GM19463 (cell line): ENCODE results near the gene TUFM.
A peak's percentile ranks its signal among the peaks of the same experiment; 100 is the strongest.
"Not testable (repeated sequence)": the region's sequence is repeated elsewhere in the genome, so short reads cannot be mapped to it uniquely, and the experiment has no call there.

ENCODE experiments used
- ATAC-seq: cut with Tn5 transposase; IDR thresholded peaks from one replicate; pipeline ENCODE4 v1.9.1; 2021; ENCODE audit warnings: mild to moderate bottlenecking, moderate library complexity; ENCODE audit not compliant: unreplicated experiment

Gene TUFM

DNA sequence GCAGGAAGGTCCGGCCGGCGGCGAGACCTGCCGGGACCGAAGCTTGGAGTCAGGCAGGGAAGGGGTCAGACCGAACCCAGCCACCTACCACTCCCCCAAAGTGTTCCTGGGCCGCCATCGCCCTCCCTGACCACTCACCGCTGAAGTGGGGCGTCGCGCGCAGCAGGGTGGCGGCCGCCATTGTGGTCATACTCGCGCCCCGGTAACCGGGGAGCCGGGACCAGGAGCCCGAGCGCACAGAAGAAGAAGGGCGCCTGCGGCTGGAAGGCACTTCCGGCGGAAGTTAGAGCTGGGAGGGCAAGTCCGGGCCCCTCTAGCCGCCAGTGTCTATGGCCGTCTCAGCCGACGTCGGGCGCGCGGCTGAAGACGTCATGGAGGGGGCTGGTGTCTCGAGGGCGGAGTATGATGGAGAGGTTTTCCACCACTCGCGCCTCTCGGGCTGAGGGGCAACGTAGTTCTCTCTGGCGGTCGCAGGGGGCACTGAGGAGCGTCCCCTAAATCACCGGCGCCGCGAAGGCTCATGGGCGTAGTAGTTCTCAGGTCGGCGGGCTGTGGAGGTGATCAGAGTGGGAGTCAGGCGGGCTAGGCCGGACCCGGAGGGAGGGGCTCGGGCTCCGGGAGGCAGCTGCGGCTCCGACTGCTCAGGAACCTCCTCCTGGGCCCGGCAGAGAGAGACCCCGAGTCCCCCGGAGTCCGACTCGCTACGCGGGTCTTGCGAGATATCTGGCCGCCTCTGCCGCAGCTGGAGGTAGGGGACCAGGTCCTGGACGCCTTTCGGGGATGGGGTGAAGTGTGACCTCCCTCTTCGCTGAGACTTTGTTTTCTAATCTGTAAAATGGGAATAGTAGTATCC, at the start of gene TUFM:
TUFM (minus strand) TSS at position 269 of the 853 bp plus-strand sequence; CDS start at position 190, 79 bp downstream.
- ATAC-seq, result peak; percentile 95

DNA sequence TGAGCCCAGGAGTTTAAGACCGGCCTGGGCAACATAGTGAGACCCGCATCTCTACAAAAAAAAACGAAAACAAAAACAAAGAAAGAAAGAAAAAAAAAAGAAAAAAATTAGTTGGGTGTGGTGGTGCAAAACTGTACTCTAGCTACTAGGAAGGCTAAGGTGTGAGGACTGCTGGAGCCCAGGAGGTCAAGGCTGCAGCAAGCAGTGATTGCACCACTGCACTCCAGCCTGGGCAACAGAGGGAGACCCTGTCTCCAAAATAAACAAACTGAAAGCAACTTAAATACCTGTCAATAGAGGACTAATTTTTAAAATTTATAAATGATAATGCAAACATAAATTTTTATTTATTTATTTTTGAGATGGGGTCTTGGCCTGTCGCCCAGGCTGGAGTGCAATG, 49.5 kb upstream of the TUFM start:
- ATAC-seq, result no peak

DNA sequence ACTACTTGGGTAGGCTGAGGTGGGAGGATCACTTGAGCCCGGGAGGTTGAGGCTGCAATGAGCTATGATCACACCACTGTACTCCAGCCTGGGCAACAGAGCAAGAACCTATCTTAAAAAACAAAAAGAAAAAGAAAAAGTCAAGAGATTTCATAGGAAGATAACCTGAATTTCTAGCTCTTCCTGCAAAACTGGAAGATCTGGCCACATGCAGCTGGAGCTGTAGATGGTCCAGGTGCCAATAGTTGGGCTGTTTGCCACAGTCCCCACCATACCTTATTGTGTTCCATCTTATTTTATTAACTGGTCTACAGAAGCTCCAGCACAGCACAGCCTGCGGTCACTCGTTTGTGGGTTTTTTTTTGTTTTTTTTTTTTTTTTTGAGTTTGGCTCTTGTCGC, 47.1 kb upstream of the TUFM start:
- ATAC-seq, result no peak

DNA sequence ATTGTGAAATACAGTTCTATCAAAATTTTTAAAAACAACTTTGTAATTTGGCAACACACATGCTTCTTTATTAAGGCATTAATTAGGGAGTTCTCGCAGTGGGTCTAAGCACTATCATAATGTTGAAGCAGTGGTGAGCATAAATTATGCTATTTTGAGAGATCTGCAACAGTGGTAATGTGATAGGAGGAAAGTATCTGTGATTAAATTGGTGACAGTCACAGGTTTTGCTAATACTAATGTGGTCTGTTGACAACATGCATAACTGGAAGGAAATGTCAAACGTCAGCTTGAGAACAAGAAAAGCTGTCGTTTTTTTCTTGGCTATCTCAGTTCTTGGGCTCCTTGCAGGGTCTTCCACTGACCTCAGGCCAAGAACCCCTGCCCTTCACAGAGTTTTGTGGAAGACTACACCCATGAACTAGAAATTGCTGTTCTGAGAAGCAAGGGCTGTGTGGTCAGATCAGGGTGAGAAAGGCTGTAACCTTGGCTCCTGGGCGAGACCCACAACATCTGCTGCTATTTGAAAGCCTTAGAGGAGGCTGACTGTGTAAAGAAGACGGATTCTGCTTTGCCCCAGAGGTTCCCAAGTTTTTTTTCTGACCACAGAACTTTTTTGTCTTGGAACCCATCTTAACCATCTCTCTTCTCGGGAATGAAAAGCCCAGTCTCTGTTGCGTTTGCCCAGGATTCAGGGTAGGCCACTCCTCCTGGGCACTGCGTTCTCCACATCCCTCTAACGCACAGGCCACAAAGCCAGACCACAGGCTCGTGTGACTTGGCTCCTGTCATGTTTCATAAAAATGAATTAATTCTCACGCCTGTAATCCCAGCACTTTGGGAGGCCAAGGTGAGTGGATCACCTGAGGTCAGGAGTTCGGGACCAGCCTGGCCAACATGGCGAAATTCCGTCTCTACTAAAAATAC, 46.1 kb upstream of the TUFM start:
- no peak for ATAC-seq

DNA sequence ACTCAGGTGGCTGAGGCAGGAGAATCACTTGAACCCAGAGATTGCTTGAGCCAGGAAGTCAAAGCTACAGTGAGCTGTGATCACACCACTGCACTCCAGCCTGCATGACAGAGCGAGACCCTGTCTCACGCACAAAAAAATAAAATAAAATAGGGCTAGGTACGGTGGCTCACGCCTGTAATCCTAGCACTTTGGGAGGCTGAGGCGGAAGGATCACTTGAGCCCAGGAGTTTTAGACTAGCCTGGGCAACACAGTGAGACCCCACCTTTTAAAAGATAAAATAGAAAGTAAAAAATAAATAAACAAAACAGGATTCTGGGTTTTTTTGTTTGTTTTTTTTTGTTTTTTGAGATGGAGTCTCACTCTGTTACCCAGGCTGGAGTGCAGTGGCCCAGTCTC, 44.2 kb upstream of the TUFM start:
- ATAC-seq, result not testable (repeated sequence)

DNA sequence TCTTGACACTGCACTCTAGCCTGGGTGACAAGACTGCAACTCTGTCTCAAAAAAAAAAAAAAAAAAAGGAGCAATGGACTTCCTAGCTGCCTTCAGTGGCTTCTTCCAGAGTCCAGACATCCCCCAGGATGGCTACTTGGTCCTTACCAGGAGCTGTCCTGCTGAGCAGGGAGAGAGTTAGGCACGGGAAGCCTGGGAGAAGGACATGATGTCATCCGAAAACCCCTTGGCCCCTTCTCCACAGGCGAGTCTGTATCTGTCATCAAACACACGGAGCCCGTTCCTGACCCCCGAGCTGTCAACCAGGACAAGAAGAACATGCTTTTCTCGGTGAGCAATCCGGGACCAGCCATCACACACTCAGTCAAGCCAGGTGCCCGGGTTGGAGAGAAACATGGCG, 40.8 kb upstream of the TUFM start:
- ATAC-seq, result no peak

DNA sequence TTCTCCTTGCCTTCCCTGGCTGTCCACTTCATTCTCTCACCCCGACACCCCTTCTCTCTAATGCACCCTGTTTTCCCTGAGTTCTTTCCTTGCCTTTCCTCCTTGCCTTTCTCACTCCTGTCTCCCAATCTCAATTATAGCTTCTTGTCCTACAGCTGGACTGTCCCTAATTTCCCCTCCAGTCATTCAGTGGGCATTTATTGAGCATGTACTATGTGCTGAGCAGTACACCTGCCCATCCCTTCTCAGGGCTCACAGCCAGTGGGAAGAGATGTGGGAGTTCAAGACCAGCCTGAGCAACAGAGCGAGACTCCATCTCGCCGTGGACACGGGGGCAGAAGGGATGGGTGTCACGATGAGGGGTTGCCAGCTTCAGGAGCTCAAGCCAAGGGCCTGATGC, 37.9 kb upstream of the TUFM start:
- ATAC-seq, result no peak

DNA sequence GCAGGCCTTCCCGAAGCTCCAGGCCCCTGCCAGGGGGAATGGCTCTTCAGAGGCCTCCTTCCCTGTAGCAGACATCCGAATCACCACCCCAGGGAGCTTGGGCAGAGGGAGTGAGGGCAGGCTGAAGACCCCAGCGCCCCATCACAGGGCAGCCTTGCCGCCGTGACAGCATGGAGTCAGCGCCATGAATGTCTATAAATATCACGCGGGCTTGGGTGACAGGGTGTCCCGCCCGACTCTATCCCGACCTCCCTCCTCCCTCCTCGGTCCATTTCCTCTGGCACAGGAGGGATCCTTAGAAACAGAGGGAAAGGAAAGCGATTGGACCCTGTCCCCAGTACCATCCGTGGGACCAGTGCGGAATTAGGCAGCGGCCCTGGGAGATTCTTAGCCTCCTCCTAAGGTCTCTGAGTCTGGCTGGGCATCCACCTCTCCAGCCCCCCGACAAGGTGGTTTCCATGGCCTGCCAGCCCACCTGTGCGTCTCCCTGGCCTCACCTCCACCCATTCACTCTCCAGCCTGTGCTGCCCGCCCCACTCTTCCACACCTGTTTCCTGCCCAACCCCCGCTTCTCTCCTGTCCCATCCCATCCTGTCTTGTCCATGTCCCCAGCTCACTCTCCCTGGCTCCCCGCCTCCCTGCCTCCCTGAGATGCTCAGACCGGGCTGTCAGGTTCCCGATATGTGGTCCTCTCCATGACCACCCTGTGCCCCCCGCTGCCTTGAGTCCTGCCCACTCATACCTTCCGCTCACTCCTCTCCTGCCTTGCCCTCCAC, 37.3 kb upstream of the TUFM start:
- ATAC-seq, result no peak

DNA sequence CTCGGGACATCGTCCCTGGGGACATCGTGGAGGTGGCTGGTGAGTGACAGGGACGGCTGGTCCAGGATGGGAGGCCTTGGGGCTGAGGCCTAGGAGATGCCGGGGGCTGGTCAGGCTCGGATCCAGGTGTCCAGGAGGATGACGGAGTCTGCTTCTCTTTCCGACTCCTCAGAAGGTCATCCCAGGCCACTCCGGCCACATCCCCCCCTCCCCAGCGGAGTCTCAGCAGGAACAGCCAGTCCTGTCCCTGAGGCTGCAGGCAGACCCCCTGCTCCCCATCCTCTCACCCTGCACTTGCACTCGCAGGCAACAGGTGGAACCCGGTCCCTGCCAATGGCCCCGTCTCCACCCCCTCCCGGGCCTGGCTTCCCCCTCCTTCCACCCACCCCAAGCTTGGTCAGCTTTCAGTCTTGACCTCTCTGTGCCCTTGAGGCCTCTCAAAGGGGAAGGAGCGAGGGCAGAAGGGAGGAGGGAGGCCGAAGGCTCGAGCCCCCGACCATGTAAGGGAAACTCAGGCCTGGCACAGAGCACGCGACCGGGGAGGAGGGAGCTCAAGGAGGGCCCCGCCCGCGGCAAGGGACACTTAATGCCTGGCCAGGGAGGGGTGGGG, 36.5 kb upstream of the TUFM start:
- ATAC-seq, result no peak

DNA sequence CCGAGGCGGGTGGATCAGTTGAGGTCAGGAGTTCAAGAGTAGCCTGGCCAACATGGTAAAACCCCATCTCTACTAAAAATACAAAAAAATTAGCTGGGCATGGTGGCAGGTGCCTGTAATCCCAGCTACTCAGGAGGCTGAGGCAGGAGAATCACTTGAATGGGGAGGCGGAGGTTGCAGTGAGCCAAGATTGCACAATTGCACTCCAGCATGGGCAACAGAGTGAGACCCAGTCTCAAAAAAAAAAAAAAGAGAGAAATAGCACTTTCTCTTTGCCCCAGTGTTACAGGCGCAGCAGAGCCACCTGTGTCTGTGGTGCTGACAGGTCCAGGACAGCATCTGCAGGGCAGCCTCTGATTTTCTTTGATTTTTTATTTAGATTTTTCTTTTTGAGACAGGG, 35.4 kb upstream of the TUFM start:
- ATAC-seq, result not testable (repeated sequence)

DNA sequence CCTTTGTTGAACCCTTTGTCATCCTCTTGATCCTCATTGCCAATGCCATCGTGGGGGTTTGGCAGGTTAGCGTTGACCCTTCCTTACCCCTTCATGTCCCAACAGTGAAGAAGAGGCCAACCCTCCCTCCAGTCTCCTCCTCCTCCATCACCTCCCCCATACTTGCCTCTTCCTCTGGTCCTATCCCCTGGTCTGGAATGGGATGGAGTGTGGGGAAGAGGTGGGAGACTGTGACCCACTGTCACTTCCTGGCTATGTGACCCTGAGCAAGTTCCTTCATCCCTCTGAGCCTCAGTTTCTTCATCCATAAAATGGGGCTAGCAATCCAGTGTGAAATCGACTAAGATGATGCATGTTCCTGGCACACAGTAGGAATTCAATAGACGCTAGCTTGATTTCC, 34.8 kb upstream of the TUFM start:
- ATAC-seq, result no peak

DNA sequence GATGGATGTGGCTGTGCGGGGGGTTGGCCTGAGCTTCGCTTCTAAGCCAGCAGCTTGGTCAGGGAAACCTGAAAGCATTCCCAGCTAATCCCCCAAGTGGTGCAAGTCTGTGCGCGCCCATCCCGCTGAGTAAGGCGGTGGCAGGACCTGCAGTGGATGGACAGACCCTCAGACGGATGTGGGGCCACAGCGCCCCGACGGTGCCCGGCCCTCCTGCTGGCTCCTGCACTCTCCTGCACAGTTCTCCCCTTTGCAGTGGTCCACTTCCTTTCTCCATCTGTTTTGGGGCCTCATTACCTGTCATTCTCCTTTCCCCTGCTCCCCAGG, 34.4 kb upstream of the TUFM start:
- no peak for ATAC-seq

DNA sequence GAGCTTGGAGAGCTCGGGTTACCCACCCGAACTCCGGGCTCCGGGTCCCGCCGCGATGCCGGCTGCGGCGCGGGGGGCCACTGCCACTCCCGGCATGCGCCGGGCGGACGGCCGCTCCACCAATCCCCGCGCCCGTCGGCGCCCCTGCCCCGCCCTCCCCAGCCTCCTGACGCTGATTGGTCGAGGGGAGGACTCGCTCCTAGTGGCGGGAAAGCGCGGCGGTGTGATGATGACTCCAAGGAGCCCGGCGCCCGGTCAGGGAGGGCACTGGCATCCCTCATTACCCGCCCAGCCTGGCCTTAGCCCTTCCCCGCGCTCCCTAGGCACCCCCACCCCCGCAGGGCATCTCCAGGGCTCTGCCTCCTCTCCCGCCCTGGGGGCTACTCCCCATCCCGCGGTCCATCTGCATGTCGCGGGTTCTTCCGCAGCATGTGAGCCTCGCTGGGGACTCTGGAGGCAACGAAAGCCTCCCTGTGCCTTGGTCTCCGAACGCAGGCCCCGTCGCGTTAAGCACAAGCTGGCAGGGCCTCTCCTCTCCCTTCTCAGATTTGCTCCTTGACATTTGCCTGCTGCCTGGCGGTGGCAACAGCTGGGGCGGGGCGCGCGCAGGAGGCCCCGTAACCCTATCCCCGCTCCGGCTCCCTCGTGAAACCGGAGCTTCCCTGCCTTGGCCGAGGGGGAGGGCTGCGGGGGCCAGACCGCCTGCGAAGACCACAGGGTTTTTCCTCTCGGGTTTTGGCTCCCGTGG, 33.9 kb upstream of the TUFM start:
- ATAC-seq, result peak; percentile 95

DNA sequence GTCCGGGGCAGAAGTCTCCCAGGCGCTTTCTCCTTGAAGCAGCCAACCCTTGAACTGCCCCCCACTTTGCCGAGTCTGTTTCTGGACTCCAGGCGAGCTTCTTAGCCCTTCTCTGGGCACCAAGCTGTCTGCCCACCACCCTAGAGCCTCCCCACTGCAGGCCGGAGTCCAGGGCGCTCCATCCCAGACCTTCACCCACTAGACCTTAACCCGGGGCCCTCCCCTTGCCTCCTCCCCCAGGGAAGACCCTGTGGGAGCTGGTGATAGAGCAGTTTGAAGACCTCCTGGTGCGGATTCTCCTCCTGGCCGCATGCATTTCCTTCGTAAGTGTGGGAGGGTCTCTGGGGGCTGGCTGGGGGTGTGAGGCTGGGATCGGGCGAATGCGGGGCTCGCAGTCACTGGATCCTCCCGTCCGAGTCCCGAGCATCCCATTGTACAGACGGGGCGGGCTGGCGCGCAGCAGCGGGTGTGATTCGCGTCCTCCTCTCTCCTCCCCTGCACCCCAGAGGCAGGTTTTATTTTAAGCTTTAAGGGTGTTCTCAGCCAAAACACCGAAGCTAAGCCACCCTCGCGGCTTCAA, 33.2 kb upstream of the TUFM start:
- peak; percentile 17 for ATAC-seq

DNA sequence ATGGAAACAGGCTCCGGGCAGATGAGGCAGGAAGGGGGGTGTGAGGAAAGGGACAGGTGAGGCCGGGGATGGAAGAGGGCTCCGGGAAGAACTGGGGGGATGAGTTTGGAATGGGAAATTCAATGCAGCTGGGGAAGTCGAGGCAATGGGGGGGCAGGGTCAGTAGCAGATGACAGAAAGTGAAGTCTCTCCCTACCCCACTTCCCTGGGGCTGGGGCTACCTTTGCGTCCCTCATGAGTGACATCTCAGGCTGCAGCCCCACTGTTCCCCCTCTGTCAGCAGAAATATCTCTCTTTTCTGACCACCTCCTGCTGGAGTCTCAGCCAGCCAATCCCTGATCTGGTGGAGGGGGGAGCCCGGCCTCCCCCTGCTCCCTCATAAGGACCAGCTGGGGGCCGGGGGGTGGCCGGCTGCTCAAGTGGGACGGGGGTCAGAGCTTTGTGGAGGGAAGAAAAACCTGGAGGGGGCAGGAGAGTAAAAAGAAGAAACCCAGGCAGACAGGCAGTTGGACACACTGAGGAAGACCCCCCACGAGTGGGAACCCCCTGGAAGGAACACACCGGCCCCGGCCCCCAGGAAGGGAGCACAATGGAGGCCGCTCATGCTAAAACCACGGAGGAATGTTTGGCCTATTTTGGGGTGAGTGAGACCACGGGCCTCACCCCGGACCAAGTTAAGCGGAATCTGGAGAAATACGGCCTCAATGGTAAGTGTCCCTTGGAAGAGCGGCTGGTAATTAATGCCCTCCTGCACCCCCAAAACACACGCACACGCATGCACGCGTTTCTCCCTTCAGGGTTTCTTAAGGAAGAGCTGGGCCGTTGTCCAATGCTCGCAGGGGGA, 32.2 kb upstream of the TUFM start, which contains the start of gene ATP2A1:
ATP2A1 (plus strand) TSS at position 406 of the 844 bp plus-strand sequence; CDS start at position 590, 184 bp downstream.
- ATAC-seq, result no peak

DNA sequence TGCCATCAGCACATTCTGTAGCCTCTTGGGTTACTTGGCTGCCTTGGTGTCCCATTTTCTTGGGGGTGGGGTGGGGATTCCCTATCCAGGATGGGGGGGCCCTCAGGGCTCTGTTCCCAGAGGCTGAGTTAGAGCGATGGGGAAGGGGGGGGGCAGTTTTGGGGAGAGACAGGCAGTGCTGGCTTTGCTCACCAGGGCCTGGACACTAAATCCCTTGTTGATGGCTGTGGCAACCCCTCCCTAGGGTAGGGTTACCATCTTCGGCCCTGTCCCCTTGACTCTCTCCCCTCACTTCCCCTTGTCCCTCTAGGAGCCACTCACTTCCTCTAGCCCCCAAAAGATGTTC, 31.5 kb upstream of the TUFM start:
- ATAC-seq, result no peak

DNA sequence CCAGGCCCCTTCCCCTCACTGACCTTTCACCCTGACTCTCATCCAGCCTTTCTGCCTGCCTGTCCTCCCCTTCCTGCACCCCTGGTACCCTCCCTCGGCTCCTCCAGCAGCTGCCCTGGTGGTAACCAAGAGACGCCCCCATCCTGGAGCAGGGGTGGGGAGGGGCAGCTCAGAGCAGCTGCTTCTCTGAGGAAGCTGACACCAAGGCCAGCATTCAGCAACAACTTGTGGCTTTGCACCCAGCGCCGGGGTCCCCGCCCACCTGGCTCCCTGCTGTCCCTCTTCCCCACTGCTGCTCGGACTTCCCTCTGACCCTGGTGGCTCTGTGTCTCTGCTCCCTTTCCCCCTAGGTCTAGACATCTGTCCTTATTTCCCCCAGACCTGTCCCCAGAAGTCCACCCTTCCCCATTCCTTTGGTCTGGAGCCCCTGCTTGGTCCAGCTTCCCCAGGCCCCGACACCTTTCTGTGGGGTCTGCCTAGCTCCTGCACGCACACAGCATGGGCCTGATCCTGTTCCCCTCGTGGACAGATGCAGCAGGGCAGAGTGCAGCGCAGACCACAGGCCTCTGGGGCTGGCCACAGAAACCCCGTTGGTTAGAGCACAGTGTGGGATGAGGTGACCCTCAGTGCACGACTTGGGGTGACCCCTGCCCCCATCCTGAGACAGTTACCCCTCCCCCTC, 31.0 kb upstream of the TUFM start:
- no peak for ATAC-seq

DNA sequence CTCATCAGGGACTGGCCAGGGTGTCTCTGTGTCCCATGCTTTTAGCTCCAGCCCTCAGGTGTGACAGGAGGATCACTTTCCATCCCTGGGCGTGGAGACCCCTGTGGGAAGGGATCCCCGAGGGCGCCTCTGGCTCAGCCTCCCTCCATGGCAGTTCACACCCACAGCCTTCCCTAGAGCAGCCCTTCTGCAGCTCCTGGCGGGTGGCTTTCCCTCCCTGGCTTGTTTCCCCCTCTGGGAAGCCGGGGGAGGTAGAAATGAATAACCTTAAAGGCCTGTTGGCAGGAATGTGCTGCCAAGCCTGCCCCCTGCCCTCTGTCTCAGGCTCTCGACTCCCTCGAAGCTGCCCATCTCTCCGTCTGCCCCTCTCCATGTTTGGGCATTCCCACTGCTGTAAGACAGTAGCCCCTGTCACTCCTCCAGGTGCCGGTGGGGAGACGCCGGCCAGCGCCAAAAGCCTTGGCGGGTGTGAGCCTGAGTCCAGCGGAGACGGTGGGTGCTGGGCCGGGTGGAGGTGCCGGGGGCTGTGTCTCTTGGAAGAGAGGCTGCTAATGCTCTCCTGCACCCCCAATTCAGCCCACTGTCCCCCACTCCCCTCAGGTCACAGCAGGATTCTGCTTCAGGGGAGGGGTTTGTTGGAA, 30.0 kb upstream of the TUFM start:
- ATAC-seq, result no peak
